GM12878 (cell line): Measurements from ENCODE around the gene SLC9C1. TPM values are rescaled to one million over a fixed set of nuclear protein-coding genes. Genes with fewer than 3 reads are reported as not detected.

Experiments used
- BACH1 ChIP-seq: fragments of 450-650 bp; IDR thresholded peaks from 2 replicates; pipeline ENCODE4 v1.6.1; 2017; ENCODE audit warnings: mild to moderate bottlenecking, borderline replicate concordance
- FOXM1 ChIP-seq: IDR thresholded peaks from 2 replicates; pipeline ENCODE4 v1.6.1; 2012; ENCODE audit warnings: low read depth, mild to moderate bottlenecking, inconsistent platforms, low read length, moderate library complexity
- GATAD2B ChIP-seq: fragments of 450-650 bp; conservative IDR thresholded peaks from 2 replicates; pipeline ENCODE4 v1.6.1; 2017; ENCODE audit warnings: low read depth, mild to moderate bottlenecking, moderate library complexity
- IRF4 ChIP-seq: IDR thresholded peaks from 2 replicates; pipeline ENCODE4 v1.6.1; 2011; ENCODE audit warnings: low read depth, low read length
- MEF2A ChIP-seq: IDR thresholded peaks from 2 replicates; pipeline ENCODE4 v1.6.1; 2011; ENCODE audit warnings: low read depth, mild to moderate bottlenecking, low read length, moderate library complexity; ENCODE audit not compliant: insufficient read depth
- MYC ChIP-seq: IDR thresholded peaks from 2 replicates; pipeline ENCODE4 v1.6.1; 2011; ENCODE audit warnings: mild to moderate bottlenecking, low read length, moderate library complexity, inconsistent platforms; ENCODE audit not compliant: insufficient read depth, insufficient replicate concordance, insufficient read length, severe bottlenecking
- NFXL1 ChIP-seq: fragments of 450-650 bp; IDR thresholded peaks from 2 replicates; pipeline ENCODE4 v1.6.1; 2017; ENCODE audit warnings: antibody characterized with exemption, mild to moderate bottlenecking, borderline replicate concordance
- NR2F1 ChIP-seq: fragments of 450-650 bp; conservative IDR thresholded peaks from 2 replicates; pipeline ENCODE4 v1.6.1; 2017; ENCODE audit warnings: mild to moderate bottlenecking
- RAD21 ChIP-seq: IDR thresholded peaks from 2 replicates; pipeline ENCODE4 v1.6.1; 2011; ENCODE audit warnings: mild to moderate bottlenecking, low read depth, low read length, moderate library complexity; ENCODE audit not compliant: insufficient read depth
- SREBF1 ChIP-seq: IDR thresholded peaks from 2 replicates; pipeline ENCODE4 v1.6.1; 2012; ENCODE audit warnings: mild to moderate bottlenecking, low read length
- STAT1 ChIP-seq: fragments of 450-650 bp; conservative IDR thresholded peaks from 2 replicates; pipeline ENCODE4 v1.6.1; 2014; ENCODE audit warnings: antibody characterized with exemption, mild to moderate bottlenecking
- TCF7 ChIP-seq: IDR thresholded peaks from 2 replicates; pipeline ENCODE4 v1.6.1; 2014; ENCODE audit warnings: antibody characterized with exemption, borderline replicate concordance
- WRNIP1 ChIP-seq: IDR thresholded peaks from 2 replicates; pipeline ENCODE4 v1.6.1; 2011; ENCODE audit warnings: low read depth, low read length, improper control_type of control experiment, borderline replicate concordance
- YY1 ChIP-seq: IDR thresholded peaks from 2 replicates; pipeline ENCODE4 v1.6.1; 2011; ENCODE audit warnings: low read depth, mild to moderate bottlenecking, low read length
- ZZZ3 ChIP-seq: IDR thresholded peaks from 2 replicates; pipeline ENCODE4 v1.6.1; 2011; ENCODE audit warnings: low read depth; ENCODE audit not compliant: control insufficient read depth, insufficient read length
- polyA plus RNA-seq, 11 experiments: library from polyadenylated mRNA; depleted of rRNA in 4 of 11; unstranded in 6 of 11; stranded (reverse) in 5 of 11; fragments of >200 nt; fragmentation: Nextera tagmentation in 4 of 11; fragmentation: Illumina TruSeq in 1 of 11; extraction: Ambion mirVana in 4 of 11; extraction: Trizol in 1 of 11; gene quantifications; 1 replicate in 1 of 11; 2 replicates in 10 of 11; pipeline versions ENCODE4 v1.2.1 to v1.2.3, GENCODE V29; 2011 to 2016; ENCODE audit warnings: inconsistent platforms in 2 of 11, missing spikeins in 2 of 11, low read depth in 1 of 11
- total RNA-seq, 4 experiments: library from RNA; depleted of rRNA in 3 of 4; stranded (reverse); fragments of >200 nt in 3 of 4; fragmentation: Illumina TruSeq in 1 of 4; extraction: Trizol in 1 of 4; gene quantifications; 2 replicates each; pipeline versions ENCODE4 v1.2.1 to v1.2.3, GENCODE V29; 2013 to 2021
- TF ChIP-seq, protein P1 (sequence below): IDR thresholded peaks from 2 replicates; pipeline ENCODE4 v1.6.1; 2011; ENCODE audit warnings: mild to moderate bottlenecking, low read depth, low read length, moderate library complexity; ENCODE audit not compliant: insufficient replicate concordance
- TF ChIP-seq, protein P2 (sequence below): fragments of 450-650 bp; conservative IDR thresholded peaks from 2 replicates; pipeline ENCODE4 v1.6.1; 2017; ENCODE audit warnings: mild to moderate bottlenecking, moderate library complexity
- TF ChIP-seq, protein P3 (sequence below): fragments of 150-350 bp; IDR thresholded peaks from 2 replicates; pipeline ENCODE4 v1.6.1; 2014; ENCODE audit warnings: mild to moderate bottlenecking, low read depth, low read length
- TF ChIP-seq, protein P4 (sequence below): fragments of 450-650 bp; IDR thresholded peaks from 2 replicates; pipeline ENCODE4 v1.6.1; 2017; ENCODE audit warnings: low read depth, mild to moderate bottlenecking, moderate library complexity
- TF ChIP-seq, protein P5 (sequence below): fragments of 450-650 bp; IDR thresholded peaks from 2 replicates; pipeline ENCODE4 v1.6.1; 2018; ENCODE audit warnings: mild to moderate bottlenecking, low read depth, moderate library complexity; ENCODE audit not compliant: partially characterized antibody

The SLC9C1 gene
- total and polyA plus RNA-seq, 10 of the 15 experiments (the other 5 are each of a cell fraction or from before 2014, with no cell fraction given) = not detected

DNA sequence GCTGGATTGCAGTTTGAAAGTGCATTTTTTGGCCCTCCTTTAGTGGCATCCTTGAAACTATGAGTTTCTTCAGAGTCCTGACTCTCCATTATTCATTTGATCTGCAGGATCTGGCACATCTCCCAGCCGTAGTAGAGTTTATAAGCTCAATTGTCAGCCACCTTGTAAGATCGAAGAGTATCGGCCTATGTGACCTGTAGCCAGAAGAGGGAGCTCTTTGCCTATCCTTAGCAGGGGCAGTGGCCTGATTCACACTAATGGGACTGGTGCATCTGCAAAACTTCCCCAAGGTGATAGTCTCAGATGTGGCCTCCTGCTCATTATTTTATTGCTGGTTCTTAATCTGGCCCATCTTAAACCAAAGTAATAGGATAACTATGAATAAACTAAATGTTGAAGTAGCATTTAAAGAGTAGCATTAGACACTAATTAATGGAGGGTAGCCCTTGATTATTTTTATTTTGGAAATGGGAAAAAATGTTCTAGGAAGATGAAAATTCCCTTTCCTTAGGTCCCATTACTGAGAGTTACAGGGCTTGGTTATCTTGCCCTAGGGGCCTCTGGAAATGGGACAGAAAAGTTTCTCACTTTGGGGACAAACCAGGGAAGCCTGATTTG is 182.1 kb downstream of the SLC9C1 start (continued):
- TF ChIP-seq, protein P1, sequence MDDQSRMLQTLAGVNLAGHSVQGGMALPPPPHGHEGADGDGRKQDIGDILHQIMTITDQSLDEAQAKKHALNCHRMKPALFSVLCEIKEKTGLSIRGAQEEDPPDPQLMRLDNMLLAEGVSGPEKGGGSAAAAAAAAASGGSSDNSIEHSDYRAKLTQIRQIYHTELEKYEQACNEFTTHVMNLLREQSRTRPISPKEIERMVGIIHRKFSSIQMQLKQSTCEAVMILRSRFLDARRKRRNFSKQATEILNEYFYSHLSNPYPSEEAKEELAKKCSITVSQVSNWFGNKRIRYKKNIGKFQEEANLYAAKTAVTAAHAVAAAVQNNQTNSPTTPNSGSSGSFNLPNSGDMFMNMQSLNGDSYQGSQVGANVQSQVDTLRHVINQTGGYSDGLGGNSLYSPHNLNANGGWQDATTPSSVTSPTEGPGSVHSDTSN = no peak
- TF ChIP-seq NFXL1 = no peak
- TF ChIP-seq YY1 = peak; percentile 86
- TF ChIP-seq, protein P2, sequence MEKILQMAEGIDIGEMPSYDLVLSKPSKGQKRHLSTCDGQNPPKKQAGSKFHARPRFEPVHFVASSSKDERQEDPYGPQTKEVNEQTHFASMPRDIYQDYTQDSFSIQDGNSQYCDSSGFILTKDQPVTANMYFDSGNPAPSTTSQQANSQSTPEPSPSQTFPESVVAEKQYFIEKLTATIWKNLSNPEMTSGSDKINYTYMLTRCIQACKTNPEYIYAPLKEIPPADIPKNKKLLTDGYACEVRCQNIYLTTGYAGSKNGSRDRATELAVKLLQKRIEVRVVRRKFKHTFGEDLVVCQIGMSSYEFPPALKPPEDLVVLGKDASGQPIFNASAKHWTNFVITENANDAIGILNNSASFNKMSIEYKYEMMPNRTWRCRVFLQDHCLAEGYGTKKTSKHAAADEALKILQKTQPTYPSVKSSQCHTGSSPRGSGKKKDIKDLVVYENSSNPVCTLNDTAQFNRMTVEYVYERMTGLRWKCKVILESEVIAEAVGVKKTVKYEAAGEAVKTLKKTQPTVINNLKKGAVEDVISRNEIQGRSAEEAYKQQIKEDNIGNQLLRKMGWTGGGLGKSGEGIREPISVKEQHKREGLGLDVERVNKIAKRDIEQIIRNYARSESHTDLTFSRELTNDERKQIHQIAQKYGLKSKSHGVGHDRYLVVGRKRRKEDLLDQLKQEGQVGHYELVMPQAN = no peak
- TF ChIP-seq, protein P3, sequence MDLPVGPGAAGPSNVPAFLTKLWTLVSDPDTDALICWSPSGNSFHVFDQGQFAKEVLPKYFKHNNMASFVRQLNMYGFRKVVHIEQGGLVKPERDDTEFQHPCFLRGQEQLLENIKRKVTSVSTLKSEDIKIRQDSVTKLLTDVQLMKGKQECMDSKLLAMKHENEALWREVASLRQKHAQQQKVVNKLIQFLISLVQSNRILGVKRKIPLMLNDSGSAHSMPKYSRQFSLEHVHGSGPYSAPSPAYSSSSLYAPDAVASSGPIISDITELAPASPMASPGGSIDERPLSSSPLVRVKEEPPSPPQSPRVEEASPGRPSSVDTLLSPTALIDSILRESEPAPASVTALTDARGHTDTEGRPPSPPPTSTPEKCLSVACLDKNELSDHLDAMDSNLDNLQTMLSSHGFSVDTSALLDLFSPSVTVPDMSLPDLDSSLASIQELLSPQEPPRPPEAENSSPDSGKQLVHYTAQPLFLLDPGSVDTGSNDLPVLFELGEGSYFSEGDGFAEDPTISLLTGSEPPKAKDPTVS = no peak
- 0 out of 2 replicates have a peak, but pooled peaks have one; percentile 33 for TF ChIP-seq MEF2A
- TF ChIP-seq FOXM1 = peak; percentile 45; the same call in 1 of the 2 replicates
- no peak for TF ChIP-seq NR2F1
- no peak for TF ChIP-seq GATAD2B
- no peak for TF ChIP-seq ZZZ3
- TF ChIP-seq, protein P4, sequence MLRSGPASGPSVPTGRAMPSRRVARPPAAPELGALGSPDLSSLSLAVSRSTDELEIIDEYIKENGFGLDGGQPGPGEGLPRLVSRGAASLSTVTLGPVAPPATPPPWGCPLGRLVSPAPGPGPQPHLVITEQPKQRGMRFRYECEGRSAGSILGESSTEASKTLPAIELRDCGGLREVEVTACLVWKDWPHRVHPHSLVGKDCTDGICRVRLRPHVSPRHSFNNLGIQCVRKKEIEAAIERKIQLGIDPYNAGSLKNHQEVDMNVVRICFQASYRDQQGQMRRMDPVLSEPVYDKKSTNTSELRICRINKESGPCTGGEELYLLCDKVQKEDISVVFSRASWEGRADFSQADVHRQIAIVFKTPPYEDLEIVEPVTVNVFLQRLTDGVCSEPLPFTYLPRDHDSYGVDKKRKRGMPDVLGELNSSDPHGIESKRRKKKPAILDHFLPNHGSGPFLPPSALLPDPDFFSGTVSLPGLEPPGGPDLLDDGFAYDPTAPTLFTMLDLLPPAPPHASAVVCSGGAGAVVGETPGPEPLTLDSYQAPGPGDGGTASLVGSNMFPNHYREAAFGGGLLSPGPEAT = 0 out of 2 replicates have a peak, but pooled peaks have one; percentile 28
- TF ChIP-seq MYC = no peak
- no peak for TF ChIP-seq STAT1
- TF ChIP-seq TCF7 = no peak
- 0 out of 2 replicates have a peak, but pooled peaks have one; percentile 82 for TF ChIP-seq WRNIP1
- TF ChIP-seq IRF4 = no peak
- TF ChIP-seq SREBF1 = no peak
- TF ChIP-seq, protein P5, sequence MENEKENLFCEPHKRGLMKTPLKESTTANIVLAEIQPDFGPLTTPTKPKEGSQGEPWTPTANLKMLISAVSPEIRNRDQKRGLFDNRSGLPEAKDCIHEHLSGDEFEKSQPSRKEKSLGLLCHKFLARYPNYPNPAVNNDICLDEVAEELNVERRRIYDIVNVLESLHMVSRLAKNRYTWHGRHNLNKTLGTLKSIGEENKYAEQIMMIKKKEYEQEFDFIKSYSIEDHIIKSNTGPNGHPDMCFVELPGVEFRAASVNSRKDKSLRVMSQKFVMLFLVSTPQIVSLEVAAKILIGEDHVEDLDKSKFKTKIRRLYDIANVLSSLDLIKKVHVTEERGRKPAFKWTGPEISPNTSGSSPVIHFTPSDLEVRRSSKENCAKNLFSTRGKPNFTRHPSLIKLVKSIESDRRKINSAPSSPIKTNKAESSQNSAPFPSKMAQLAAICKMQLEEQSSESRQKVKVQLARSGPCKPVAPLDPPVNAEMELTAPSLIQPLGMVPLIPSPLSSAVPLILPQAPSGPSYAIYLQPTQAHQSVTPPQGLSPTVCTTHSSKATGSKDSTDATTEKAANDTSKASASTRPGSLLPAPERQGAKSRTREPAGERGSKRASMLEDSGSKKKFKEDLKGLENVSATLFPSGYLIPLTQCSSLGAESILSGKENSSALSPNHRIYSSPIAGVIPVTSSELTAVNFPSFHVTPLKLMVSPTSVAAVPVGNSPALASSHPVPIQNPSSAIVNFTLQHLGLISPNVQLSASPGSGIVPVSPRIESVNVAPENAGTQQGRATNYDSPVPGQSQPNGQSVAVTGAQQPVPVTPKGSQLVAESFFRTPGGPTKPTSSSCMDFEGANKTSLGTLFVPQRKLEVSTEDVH = no peak
- 0 out of 2 replicates have a peak, but pooled peaks have one; percentile 13 for TF ChIP-seq BACH1
- peak; percentile 100 for TF ChIP-seq RAD21
